Measurements from ENCODE around the gene ABCC10.
"Not testable (repeated sequence)": the region's sequence is repeated elsewhere in the genome, so short reads cannot be mapped to it uniquely, and the experiment has no call there.

ABCC10 gene

GRCh38 chr6:43391440-43392031 lies 35.8 kb upstream of the ABCC10 start:
- in situ Hi-C loops (cut with MboI; ENCODE audit: low sequenced_read_pairs, unreplicated experiment): loop anchor here (10.0 kb wide), 1 partner anchor 113 kb away; no protein-coding TSS in a partner anchor
- DNase-seq (ENCODE audit: low spot score): no peak

GRCh38 chr6:43393133-43393532 lies 34.2 kb upstream of the ABCC10 start:
- in situ Hi-C loops (cut with MboI; ENCODE audit: low sequenced_read_pairs, unreplicated experiment): loop anchor here (10.0 kb wide), 1 partner anchor 112 kb away; no protein-coding TSS in a partner anchor
- not testable (repeated sequence) for DNase-seq (ENCODE audit: low spot score)

More at GRCh38 chr6:43391440-43392031, 35.8 kb upstream of the ABCC10 start:
- TF ChIP-seq, protein P1, sequence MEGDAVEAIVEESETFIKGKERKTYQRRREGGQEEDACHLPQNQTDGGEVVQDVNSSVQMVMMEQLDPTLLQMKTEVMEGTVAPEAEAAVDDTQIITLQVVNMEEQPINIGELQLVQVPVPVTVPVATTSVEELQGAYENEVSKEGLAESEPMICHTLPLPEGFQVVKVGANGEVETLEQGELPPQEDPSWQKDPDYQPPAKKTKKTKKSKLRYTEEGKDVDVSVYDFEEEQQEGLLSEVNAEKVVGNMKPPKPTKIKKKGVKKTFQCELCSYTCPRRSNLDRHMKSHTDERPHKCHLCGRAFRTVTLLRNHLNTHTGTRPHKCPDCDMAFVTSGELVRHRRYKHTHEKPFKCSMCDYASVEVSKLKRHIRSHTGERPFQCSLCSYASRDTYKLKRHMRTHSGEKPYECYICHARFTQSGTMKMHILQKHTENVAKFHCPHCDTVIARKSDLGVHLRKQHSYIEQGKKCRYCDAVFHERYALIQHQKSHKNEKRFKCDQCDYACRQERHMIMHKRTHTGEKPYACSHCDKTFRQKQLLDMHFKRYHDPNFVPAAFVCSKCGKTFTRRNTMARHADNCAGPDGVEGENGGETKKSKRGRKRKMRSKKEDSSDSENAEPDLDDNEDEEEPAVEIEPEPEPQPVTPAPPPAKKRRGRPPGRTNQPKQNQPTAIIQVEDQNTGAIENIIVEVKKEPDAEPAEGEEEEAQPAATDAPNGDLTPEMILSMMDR (IDR thresholded peaks at IDR 0.05; ENCODE audit: borderline replicate concordance, control extremely low read depth, extremely low read depth, insufficient read depth, missing control alignments): no peak

DNA sequence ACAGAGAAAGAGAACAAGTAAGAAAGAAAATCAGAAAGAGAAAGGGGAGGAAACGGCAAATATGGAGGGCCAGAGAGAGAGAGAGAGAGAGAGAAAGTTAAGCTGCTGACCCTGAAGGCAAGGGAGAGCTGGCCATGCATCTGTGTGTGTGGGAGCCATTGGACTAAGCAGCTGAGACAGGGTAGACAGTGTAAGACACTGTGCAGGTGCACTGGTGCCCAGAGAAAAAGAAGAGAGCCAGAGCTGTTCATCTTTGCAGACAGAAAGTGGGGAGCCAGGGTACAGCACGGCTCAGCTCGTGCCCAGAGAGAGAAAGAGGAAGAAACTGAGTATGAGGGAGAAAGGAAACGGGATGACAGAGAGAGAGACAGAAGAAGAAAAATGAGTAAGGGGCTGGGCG lies 33.7 kb upstream of the ABCC10 start:
- TF ChIP-seq, protein P1 (IDR thresholded peaks at IDR 0.05; ENCODE audit: borderline replicate concordance, control extremely low read depth, extremely low read depth, insufficient read depth, missing control alignments): no peak
- no peak for DNase-seq (ENCODE audit: low spot score)
- in situ Hi-C loops (cut with MboI; ENCODE audit: low sequenced_read_pairs, unreplicated experiment): loop anchor here (10.0 kb wide), 1 partner anchor 111 kb away; no protein-coding TSS in a partner anchor

DNA sequence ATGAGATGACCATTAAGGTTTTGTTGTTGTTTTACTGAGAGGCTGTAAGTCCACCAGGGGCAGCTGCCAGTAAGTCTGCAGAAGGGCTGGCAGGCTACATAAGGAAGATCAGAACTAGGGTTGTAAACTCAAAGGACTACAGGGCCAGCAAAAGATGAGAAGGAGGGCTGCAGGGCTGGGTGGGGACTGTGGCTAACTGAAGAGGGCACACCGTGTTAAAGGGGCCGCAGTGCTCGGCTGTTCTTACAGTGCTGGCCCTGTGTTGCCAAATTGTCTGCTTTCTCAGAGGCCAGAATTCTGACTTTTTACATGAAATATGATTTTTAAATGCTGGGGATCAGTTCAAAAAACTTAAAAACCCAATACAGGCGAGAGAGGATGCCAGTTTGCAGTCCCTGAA lies 32.4 kb upstream of the ABCC10 start:
- TF ChIP-seq, protein P1 (IDR thresholded peaks at IDR 0.05; ENCODE audit: borderline replicate concordance, control extremely low read depth, extremely low read depth, insufficient read depth, missing control alignments): no peak
- DNase-seq (ENCODE audit: low spot score): no peak
- in situ Hi-C loops (cut with MboI; ENCODE audit: low sequenced_read_pairs, unreplicated experiment): loop anchor here (10.0 kb wide), 1 partner anchor 110 kb away; no protein-coding TSS in a partner anchor

DNA sequence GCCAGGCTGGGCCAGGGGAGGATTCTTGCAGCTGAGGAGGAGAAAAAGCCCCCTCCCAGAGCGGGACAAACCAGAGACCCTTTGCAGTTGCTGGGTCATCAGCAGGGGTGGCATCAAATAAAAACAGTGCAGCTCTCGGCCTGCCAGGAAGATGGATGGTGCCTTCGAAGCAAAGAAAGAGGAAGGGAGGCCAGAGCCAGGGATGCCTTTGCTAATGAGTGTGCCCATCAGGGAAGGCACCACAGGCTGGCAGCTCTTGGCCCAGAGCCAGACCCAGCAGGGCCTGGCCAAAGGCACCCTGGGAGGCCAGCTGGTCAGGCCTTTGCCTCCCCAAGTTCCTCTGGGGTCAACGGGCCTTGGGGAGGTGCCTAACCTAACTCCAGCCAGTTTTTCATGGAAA lies 31.6 kb upstream of the ABCC10 start:
- TF ChIP-seq, protein P1 (IDR thresholded peaks at IDR 0.05; ENCODE audit: borderline replicate concordance, control extremely low read depth, extremely low read depth, insufficient read depth, missing control alignments): no peak
- no peak for DNase-seq (ENCODE audit: low spot score)

DNA sequence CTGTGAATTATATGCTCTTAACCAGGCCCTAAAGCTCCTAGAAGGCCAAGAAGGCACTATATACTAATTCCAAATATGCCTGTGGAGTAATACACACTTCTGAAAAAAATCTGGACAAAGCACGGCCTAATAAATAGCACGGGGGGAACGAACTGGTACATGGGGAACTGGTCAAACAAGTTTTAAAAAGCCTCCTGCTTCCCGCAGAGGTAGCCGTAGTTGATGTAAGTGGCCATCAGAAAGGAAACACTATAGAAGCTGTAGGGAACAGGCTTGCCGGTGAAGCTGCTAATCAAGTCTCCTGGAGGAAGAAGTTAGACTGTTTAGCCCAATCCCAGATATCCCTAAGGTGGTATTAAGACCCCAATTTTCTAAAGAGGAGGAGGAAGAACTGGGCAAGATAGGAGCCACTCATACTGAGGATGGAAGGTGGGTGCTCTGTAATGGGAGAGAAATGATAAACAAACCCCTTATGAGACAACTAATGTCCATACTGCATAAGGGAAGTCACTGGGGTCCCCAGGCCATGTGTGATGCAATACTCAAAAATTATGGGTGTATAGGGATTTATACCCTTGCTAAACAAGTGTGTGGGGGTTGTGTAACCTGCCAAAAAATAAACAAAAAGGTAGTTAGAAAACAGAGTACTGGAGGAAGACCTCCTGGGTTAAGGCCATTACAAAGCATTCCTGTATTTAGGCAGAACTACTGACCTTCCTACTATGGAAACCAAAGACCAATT lies 30.8 kb upstream of the ABCC10 start:
- TF ChIP-seq, protein P1 (IDR thresholded peaks at IDR 0.05; ENCODE audit: borderline replicate concordance, control extremely low read depth, extremely low read depth, insufficient read depth, missing control alignments): no peak
- DNase-seq (ENCODE audit: low spot score): no peak
- in situ Hi-C loops (cut with MboI; ENCODE audit: low sequenced_read_pairs, unreplicated experiment): loop anchor here (10.0 kb wide), 1 partner anchor 108 kb away; no protein-coding TSS in a partner anchor

More for the DNA sequence above, 31.6 kb upstream of the ABCC10 start:
- in situ Hi-C loops (cut with MboI; ENCODE audit: low sequenced_read_pairs, unreplicated experiment): loop anchor here (10.0 kb wide), 1 partner anchor 109 kb away; no protein-coding TSS in a partner anchor
